ENCODE measurements around the gene PTCD2. TPM values are rescaled to one million over a fixed set of nuclear protein-coding genes. Genes with fewer than 3 reads are reported as not detected.
"Not testable (repeated sequence)": the region's sequence is repeated elsewhere in the genome, so short reads cannot be mapped to it uniquely, and the experiment has no call there.

The PTCD2 gene
- total and polyA plus RNA-seq, 3 experiments from 2014 or later, result 2.6 to 15.0 (median 14.0) TPM

- Mint-ChIP-seq H3K36me3 (peaks cover 0 to 2% (median 0%) of the 10 kb centered on the region in 3 donors), H3K27me3 (peaks cover 8 to 27% of the 10 kb centered on the region in 2 donors), H3K27ac (no peak overlapping the region), H3K9me3 (peaks cover 14 to 45% (median 28%) of the 10 kb centered on the region in 5 donors), H3K4me1 (no peaks in the 10 kb centered on the region), H3K4me3 (no peak overlapping the region)
- no peaks in the 10 kb centered on the region for H3K9me3 ChIP-seq (ENCODE audit: low read length)
- H3K27ac ChIP-seq (ENCODE audit: low read depth, low read length), result no peak overlapping the region
- no peak for DNase-seq
- CTCF ChIA-PET, result no interaction called here
- H3K36me3 ChIP-seq (ENCODE audit: insufficient read depth, low read length), result no peaks in the 10 kb centered on the region
- peaks cover 4% of the 10 kb centered on the region for H3K27me3 ChIP-seq (ENCODE audit: insufficient read depth, low read length, poor library complexity, severe bottlenecking)
- no peak overlapping the region for H3K4me3 ChIP-seq (ENCODE audit: low read length)
- POLR2A ChIA-PET, result no interaction called here
- H3K4me1 ChIP-seq (ENCODE audit: insufficient read depth, low read length), result no peaks in the 10 kb centered on the region
Measured at GRCh38 chr5:72402959-72403628, 82.9 kb downstream of the PTCD2 start.

GRCh38 chr5:72404771-72405170 lies 84.6 kb downstream of the PTCD2 start:
- H3K4me3 ChIP-seq (ENCODE audit: low read length); H3K4me3 Mint-ChIP-seq; H3K36me3 ChIP-seq (ENCODE audit: insufficient read depth, low read length); H3K9me3 ChIP-seq (ENCODE audit: low read length); H3K4me1 Mint-ChIP-seq; POLR2A ChIA-PET; H3K27me3 ChIP-seq (ENCODE audit: insufficient read depth, low read length, poor library complexity, severe bottlenecking); DNase-seq; H3K4me1 ChIP-seq (ENCODE audit: insufficient read depth, low read length); H3K27ac ChIP-seq (ENCODE audit: low read depth, low read length); H3K36me3 Mint-ChIP-seq; H3K27ac Mint-ChIP-seq; CTCF ChIA-PET: not testable (repeated sequence)
- Mint-ChIP-seq H3K9me3 (peaks cover 14 to 41% (median 25%) of the 10 kb centered on the region in 5 donors), H3K27me3 (peaks cover 6 to 27% of the 10 kb centered on the region in 2 donors)

- Mint-ChIP-seq H3K4me3 (no peak overlapping the region), H3K9me3 (peaks cover 1 to 20% (median 6%) of the 10 kb centered on the region in 5 donors), H3K27me3 (peaks cover 6 to 21% of the 10 kb centered on the region in 2 donors), H3K36me3 (peaks cover 0 to 2% (median 0%) of the 10 kb centered on the region in 3 donors), H3K4me1 (no peaks in the 10 kb centered on the region), H3K27ac (no peak overlapping the region)
- Histone ChIP-seq H3K36me3 (ENCODE audit: insufficient read depth, low read length) (no peaks in the 10 kb centered on the region), H3K27ac (ENCODE audit: low read depth, low read length) (no peak overlapping the region), H3K27me3 (ENCODE audit: insufficient read depth, low read length, poor library complexity, severe bottlenecking) (peaks cover 4% of the 10 kb centered on the region), H3K4me3 (ENCODE audit: low read length) (no peak overlapping the region), H3K9me3 (ENCODE audit: low read length) (no peaks in the 10 kb centered on the region), H3K4me1 (ENCODE audit: insufficient read depth, low read length) (no peaks in the 10 kb centered on the region)
- ChIA-PET POLR2A (no interaction called here), CTCF (interaction anchor here (1.5 kb wide), 1 partner anchor 9 kb away, joined by 5 read pairs; no protein-coding TSS in a partner anchor)
- DNase-seq, result no peak
Measured at GRCh38 chr5:72407078-72407477, 86.9 kb downstream of the PTCD2 start.

- H3K36me3 ChIP-seq (ENCODE audit: insufficient read depth, low read length), result no peaks in the 10 kb centered on the region
- H3K4me3 ChIP-seq (ENCODE audit: low read length), result no peak overlapping the region
- Mint-ChIP-seq H3K9me3 (peaks cover 0 to 17% (median 2%) of the 10 kb centered on the region in 5 donors), H3K36me3 (peaks cover 0 to 2% (median 0%) of the 10 kb centered on the region in 3 donors), H3K27me3 (peaks cover 6 to 19% of the 10 kb centered on the region in 2 donors), H3K4me3 (no peak overlapping the region), H3K27ac (no peak overlapping the region), H3K4me1 (no peaks in the 10 kb centered on the region)
- H3K9me3 ChIP-seq (ENCODE audit: low read length), result no peaks in the 10 kb centered on the region
- H3K4me1 ChIP-seq (ENCODE audit: insufficient read depth, low read length), result no peaks in the 10 kb centered on the region
- ChIA-PET POLR2A (no interaction called here), CTCF (no interaction called here)
- peaks cover 4% of the 10 kb centered on the region for H3K27me3 ChIP-seq (ENCODE audit: insufficient read depth, low read length, poor library complexity, severe bottlenecking)
- no peak for DNase-seq
- H3K27ac ChIP-seq (ENCODE audit: low read depth, low read length), result no peak overlapping the region
Measured at GRCh38 chr5:72407541-72407940, 87.4 kb downstream of the PTCD2 start.

GRCh38 chr5:72408127-72408526 lies 88.0 kb downstream of the PTCD2 start:
- Mint-ChIP-seq H3K4me3 (no peak overlapping the region), H3K9me3 (peaks cover 0 to 15% (median 2%) of the 10 kb centered on the region in 5 donors), H3K27me3 (peaks cover 6 to 19% of the 10 kb centered on the region in 2 donors), H3K36me3 (peaks cover 0 to 2% (median 0%) of the 10 kb centered on the region in 3 donors), H3K4me1 (no peaks in the 10 kb centered on the region), H3K27ac (no peak overlapping the region)
- POLR2A ChIA-PET, result no interaction called here
- H3K27ac ChIP-seq (ENCODE audit: low read depth, low read length), result no peak overlapping the region
- no peak overlapping the region for H3K4me3 ChIP-seq (ENCODE audit: low read length)
- H3K27me3 ChIP-seq (ENCODE audit: insufficient read depth, low read length, poor library complexity, severe bottlenecking), result peaks cover 3% of the 10 kb centered on the region
- no peak for DNase-seq
- no peaks in the 10 kb centered on the region for H3K36me3 ChIP-seq (ENCODE audit: insufficient read depth, low read length)
- no peaks in the 10 kb centered on the region for H3K4me1 ChIP-seq (ENCODE audit: insufficient read depth, low read length)
- H3K9me3 ChIP-seq (ENCODE audit: low read length), result no peaks in the 10 kb centered on the region
- CTCF ChIA-PET, result no interaction called here

GRCh38 chr5:72408603-72409002 lies 88.4 kb downstream of the PTCD2 start:
- Histone ChIP-seq H3K36me3 (ENCODE audit: insufficient read depth, low read length) (no peaks in the 10 kb centered on the region), H3K4me1 (ENCODE audit: insufficient read depth, low read length) (no peaks in the 10 kb centered on the region), H3K27ac (ENCODE audit: low read depth, low read length) (no peak overlapping the region), H3K4me3 (ENCODE audit: low read length) (no peak overlapping the region), H3K9me3 (ENCODE audit: low read length) (no peaks in the 10 kb centered on the region), H3K27me3 (ENCODE audit: insufficient read depth, low read length, poor library complexity, severe bottlenecking) (no peaks in the 10 kb centered on the region)
- DNase-seq, result no peak
- Mint-ChIP-seq H3K4me3 (no peak overlapping the region), H3K9me3 (peaks cover 0 to 11% (median 2%) of the 10 kb centered on the region in 5 donors), H3K4me1 (no peaks in the 10 kb centered on the region), H3K27me3 (peaks cover 6 to 19% of the 10 kb centered on the region in 2 donors), H3K36me3 (peaks cover 0 to 2% (median 0%) of the 10 kb centered on the region in 3 donors), H3K27ac (no peak overlapping the region)
- CTCF ChIA-PET, result no interaction called here
- POLR2A ChIA-PET, result no interaction called here

GRCh38 chr5:72410688-72411295 lies 90.6 kb downstream of the PTCD2 start:
- H3K4me1 ChIP-seq (ENCODE audit: insufficient read depth, low read length), result no peaks in the 10 kb centered on the region
- H3K27me3 ChIP-seq (ENCODE audit: insufficient read depth, low read length, poor library complexity, severe bottlenecking), result no peaks in the 10 kb centered on the region
- CTCF ChIA-PET, result no interaction called here
- H3K4me3 Mint-ChIP-seq, result no peak overlapping the region
- no peaks in the 10 kb centered on the region for H3K4me1 Mint-ChIP-seq
- no peak overlapping the region for H3K27ac ChIP-seq (ENCODE audit: low read depth, low read length)
- H3K4me3 ChIP-seq (ENCODE audit: low read length), result no peak overlapping the region
- no peak for DNase-seq
- POLR2A ChIA-PET, result no interaction called here
- H3K27me3 Mint-ChIP-seq, result peaks cover 2 to 4% of the 10 kb centered on the region in 2 donors
- H3K36me3 Mint-ChIP-seq, result no peaks in the 10 kb centered on the region
- H3K27ac Mint-ChIP-seq, result no peak overlapping the region
- peaks cover 0 to 6% (median 0%) of the 10 kb centered on the region in 5 donors for H3K9me3 Mint-ChIP-seq
- no peaks in the 10 kb centered on the region for H3K9me3 ChIP-seq (ENCODE audit: low read length)
- H3K36me3 ChIP-seq (ENCODE audit: insufficient read depth, low read length), result no peaks in the 10 kb centered on the region

- H3K4me3 ChIP-seq (ENCODE audit: low read length), result no peak overlapping the region
- Mint-ChIP-seq H3K9me3 (no peaks in the 10 kb centered on the region), H3K4me3 (no peak overlapping the region), H3K4me1 (no peaks in the 10 kb centered on the region), H3K27ac (no peak overlapping the region), H3K36me3 (no peaks in the 10 kb centered on the region), H3K27me3 (peaks cover 0 to 4% of the 10 kb centered on the region in 2 donors)
- H3K9me3 ChIP-seq (ENCODE audit: low read length), result no peaks in the 10 kb centered on the region
- CTCF ChIA-PET, result no interaction called here
- no peaks in the 10 kb centered on the region for H3K4me1 ChIP-seq (ENCODE audit: insufficient read depth, low read length)
- H3K36me3 ChIP-seq (ENCODE audit: insufficient read depth, low read length), result no peaks in the 10 kb centered on the region
- no peaks in the 10 kb centered on the region for H3K27me3 ChIP-seq (ENCODE audit: insufficient read depth, low read length, poor library complexity, severe bottlenecking)
- DNase-seq, result no peak
- POLR2A ChIA-PET, result no interaction called here
- no peak overlapping the region for H3K27ac ChIP-seq (ENCODE audit: low read depth, low read length)
Measured at GRCh38 chr5:72412283-72413055, 92.3 kb downstream of the PTCD2 start.

All from CD8-positive, alpha-beta memory T cell (primary cell).